Neural crest cell (in vitro differentiated cells): Measurements from ENCODE around the gene UBE3B. TPM values are rescaled to one million over a fixed set of nuclear protein-coding genes. Genes with fewer than 3 reads are reported as not detected.

ENCODE experiments used
- DNase-seq: peaks from one replicate; pipeline ENCODE4 v3.0.0; 2021; ENCODE audit warnings: low read depth, mixed read lengths, low spot score
- H3K27ac Mint-ChIP-seq: one replicate; pipeline ENCODE4 v1.8.0; 2021; ENCODE audit warnings: mild to moderate bottlenecking, mixed read lengths; ENCODE audit not compliant: unreplicated experiment
- H3K27me3 Mint-ChIP-seq: 2 replicates; pipeline ENCODE4 v1.8.0; 2021; ENCODE audit warnings: low read depth, mild to moderate bottlenecking, mixed read lengths
- H3K36me3 Mint-ChIP-seq: 2 replicates; pipeline ENCODE4 v1.8.0; 2021; ENCODE audit warnings: low read depth, mild to moderate bottlenecking, mixed read lengths
- H3K4me1 Mint-ChIP-seq: 2 replicates; pipeline ENCODE4 v1.8.0; 2021; ENCODE audit warnings: mixed read lengths
- H3K4me3 Mint-ChIP-seq: one replicate; pipeline ENCODE4 v1.8.0; 2021; ENCODE audit warnings: mild to moderate bottlenecking, mixed read lengths
- H3K9me3 Mint-ChIP-seq: 2 replicates; pipeline ENCODE4 v1.8.0; 2021; ENCODE audit warnings: mixed read lengths
- CTCF ChIP-seq: fragments of 200-600 bp; sonication (generic); conservative IDR thresholded peaks from 2 replicates; pipeline ENCODE4 v1.5.0; 2021; ENCODE audit warnings: antibody characterized with exemption, mild to moderate bottlenecking
- total RNA-seq: library from RNA; stranded (reverse); gene quantifications from 2 replicates; pipeline ENCODE4 v1.2.1, GENCODE V29; 2021

Gene UBE3B
- total RNA-seq, 1 donor from 2014 or later, result 35.9 TPM

GRCh38 chr12:109572506-109572845, 95.0 kb downstream of the UBE3B start:
- no peaks in the 10 kb centered on the region for H3K27me3 Mint-ChIP-seq
- peak overlapping the region; percentile 99 for H3K27ac Mint-ChIP-seq
- peaks cover 6% of the 10 kb centered on the region for H3K36me3 Mint-ChIP-seq
- H3K9me3 Mint-ChIP-seq, result no peaks in the 10 kb centered on the region
- peaks cover 57% of the 10 kb centered on the region for H3K4me1 Mint-ChIP-seq
- H3K4me3 Mint-ChIP-seq, result peak overlapping the region; percentile 98
- no peak for DNase-seq
- no peak for TF ChIP-seq CTCF

GRCh38 chr12:109573029-109573913, 95.8 kb downstream of the UBE3B start, which contains the start of the genes MMAB and MVK:
TSS of gene MMAB (minus strand) at chr12:109573504. CDS start at chr12:109573480, 24 bp downstream.
TSS of gene MVK (plus strand) at chr12:109573794. CDS start at chr12:109574823, 1,029 bp downstream.
- DNase-seq, result peak; percentile 96
- Mint-ChIP-seq H3K9me3 (no peaks in the 10 kb centered on the region), H3K4me1 (peaks cover 59% of the 10 kb centered on the region), H3K36me3 (peaks cover 6% of the 10 kb centered on the region), H3K27ac (peak within 1 kb of the TSS; percentile 99), H3K27me3 (no peaks in the 10 kb centered on the region), H3K4me3 (peak within 1 kb of the TSS; percentile 98)
- TF ChIP-seq CTCF, result no peak

- peak overlapping the region; percentile 98 for H3K4me3 Mint-ChIP-seq
- H3K27ac Mint-ChIP-seq, result no peak overlapping the region
- peaks cover 6% of the 10 kb centered on the region for H3K36me3 Mint-ChIP-seq
- no peaks in the 10 kb centered on the region for H3K27me3 Mint-ChIP-seq
- no peak for TF ChIP-seq CTCF
- peaks cover 62% of the 10 kb centered on the region for H3K4me1 Mint-ChIP-seq
- no peaks in the 10 kb centered on the region for H3K9me3 Mint-ChIP-seq
- DNase-seq, result no peak
These were observed 96.4 kb downstream of the UBE3B start for GRCh38 chr12:109573914-109574244.

GRCh38 chr12:109575683-109576082, 98.2 kb downstream of the UBE3B start:
- Mint-ChIP-seq H3K9me3 (no peaks in the 10 kb centered on the region), H3K4me1 (peaks cover 53% of the 10 kb centered on the region), H3K4me3 (peak overlapping the region; percentile 69), H3K36me3 (peaks cover 9% of the 10 kb centered on the region), H3K27ac (peak overlapping the region; percentile 31), H3K27me3 (no peaks in the 10 kb centered on the region)
- DNase-seq, result no peak
- no peak for TF ChIP-seq CTCF

- H3K36me3 Mint-ChIP-seq, result peaks cover 9% of the 10 kb centered on the region
- TF ChIP-seq CTCF, result no peak
- no peaks in the 10 kb centered on the region for H3K27me3 Mint-ChIP-seq
- H3K4me1 Mint-ChIP-seq, result peaks cover 43% of the 10 kb centered on the region
- H3K4me3 Mint-ChIP-seq, result peak overlapping the region; percentile 34
- no peak for DNase-seq
- H3K9me3 Mint-ChIP-seq, result no peaks in the 10 kb centered on the region
- H3K27ac Mint-ChIP-seq, result no peak overlapping the region
These were observed 99.9 kb downstream of the UBE3B start for GRCh38 chr12:109577311-109577710.
